ENCODE results near the gene PLK1.

GRCh38 chr16:23634461-23635036, 44.1 kb upstream of the PLK1 start:
- no peak for TF ChIP-seq CTCF (IDR thresholded peaks at IDR 0.05; ENCODE audit: poor library complexity)
- TF ChIP-seq EZH2 (IDR thresholded peaks at IDR 0.05; ENCODE audit: borderline replicate concordance) = no peak
- TF ChIP-seq EZH2phosphoT487 (IDR thresholded peaks at IDR 0.05; ENCODE audit: low read depth, severe bottlenecking, unreplicated experiment) = no peak

Data from hepatocyte (in vitro differentiated cells).